Sigmoid colon (tissue), 4 donors: Measurements from ENCODE around the gene TMEM243.
"Not testable (repeated sequence)": the region's sequence is repeated elsewhere in the genome, so short reads cannot be mapped to it uniquely, and the experiment has no call there.

Source experiments
- EP300 ChIP-seq, 4 donors: sonication (generic); formaldehyde crosslinking; IDR thresholded peaks; one replicate each; pipeline ENCODE4 v1.6.1; 2017; ENCODE audit warnings: antibody characterized with exemption in 4 of 4
- POLR2A ChIP-seq, 2 donors: fragments of 450-650 bp; IDR thresholded peaks; one replicate each; pipeline ENCODE4 v1.6.1; 2016; ENCODE audit warnings: antibody characterized with exemption in 2 of 2, mild to moderate bottlenecking in 2 of 2, moderate library complexity in 2 of 2

DNA sequence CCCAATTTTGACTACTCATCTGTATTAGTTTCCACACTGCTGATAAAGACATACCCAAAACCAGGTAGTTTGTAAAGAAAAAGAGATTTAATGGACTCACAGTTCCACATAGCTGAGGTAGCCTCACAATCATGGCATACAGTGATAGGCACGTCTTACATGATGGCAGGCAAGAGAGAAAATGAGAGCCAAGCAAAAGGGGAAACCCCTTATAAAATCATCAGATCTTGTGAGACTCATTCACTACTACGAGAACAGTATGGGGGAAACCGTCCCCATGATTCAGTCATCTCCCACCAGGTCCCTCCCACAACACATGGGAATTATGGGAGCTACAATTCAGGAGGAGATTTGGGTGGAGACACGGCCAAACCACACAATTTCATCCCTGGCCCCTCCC is 15.6 kb downstream of the TMEM243 start:
- TF ChIP-seq EP300, POLR2A (IDR thresholded peaks at IDR 0.05): not testable (repeated sequence)
